NCI-H1436 (cell line): ENCODE results near the gene AADACL2.
"Not testable (repeated sequence)": the region's sequence is repeated elsewhere in the genome, so short reads cannot be mapped to it uniquely, and the experiment has no call there.

ENCODE experiments used
- DNase-seq: peaks from one replicate; lab custom pipeline; 2025; lab: John Stamatoyannopoulos, UW

The AADACL2 gene

DNA sequence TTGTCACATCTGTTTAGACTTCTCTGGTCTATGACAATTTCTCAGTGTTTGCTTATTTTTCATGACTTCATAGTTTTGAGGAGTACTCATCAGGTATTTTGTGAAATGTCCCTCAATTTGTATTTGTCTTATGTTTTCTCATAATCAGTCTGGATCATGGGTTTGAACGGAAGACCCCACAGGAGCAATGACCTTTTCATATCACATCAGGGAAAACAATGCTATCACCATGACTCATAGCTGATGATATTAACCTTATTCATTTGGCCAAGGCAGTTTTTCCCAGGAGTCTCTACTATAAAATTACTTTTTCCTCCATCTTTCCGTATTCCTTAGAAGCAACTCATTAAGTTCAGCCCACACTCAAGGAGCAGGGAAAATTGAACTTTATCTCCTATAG is 32.7 kb downstream of the AADACL2 start:
- DNase-seq = no peak

DNA sequence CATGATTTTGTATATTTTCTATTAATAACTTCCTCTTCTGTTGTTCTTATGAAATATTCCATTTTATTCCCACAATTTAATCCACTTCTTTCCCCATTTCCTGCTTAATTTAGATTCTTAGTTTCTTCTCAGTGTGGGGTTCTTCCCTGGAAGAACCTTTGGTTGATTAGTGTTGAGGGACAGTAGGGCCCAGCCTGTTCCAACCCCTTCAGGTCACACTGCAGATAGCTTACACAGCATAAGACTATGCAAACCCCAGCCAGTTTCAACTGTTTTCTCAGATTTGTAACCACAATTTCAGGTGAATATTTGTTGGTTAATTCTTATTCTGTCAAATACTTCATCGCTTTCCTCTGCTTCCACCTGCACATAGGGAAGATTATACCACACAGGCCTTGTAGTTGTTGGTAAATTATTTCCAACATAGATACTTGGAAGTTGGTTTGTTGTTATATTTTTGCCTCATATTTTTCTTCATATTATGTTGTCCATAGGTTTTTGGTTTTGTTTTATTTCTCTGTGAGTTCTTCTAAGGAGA is 34.7 kb downstream of the AADACL2 start:
- no peak for DNase-seq

DNA sequence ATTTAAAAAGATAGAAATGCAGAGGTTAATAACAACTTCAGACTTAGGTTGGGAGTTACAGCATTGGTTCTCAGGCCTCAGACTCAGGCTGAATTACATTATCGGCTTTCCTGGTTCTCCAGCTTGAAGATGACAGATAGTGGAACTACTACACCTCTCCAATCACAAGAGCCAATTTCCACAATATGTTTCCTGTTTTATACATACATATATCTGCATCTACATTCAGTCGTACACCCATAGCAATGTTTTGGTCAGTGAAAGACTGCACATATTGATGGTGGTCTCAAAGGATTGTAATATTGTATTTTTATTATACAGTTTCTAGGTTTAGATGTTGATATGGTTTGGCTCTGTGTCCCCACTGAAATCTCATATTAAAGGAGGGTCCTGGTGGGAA is 35.4 kb downstream of the AADACL2 start:
- no peak for DNase-seq

DNA sequence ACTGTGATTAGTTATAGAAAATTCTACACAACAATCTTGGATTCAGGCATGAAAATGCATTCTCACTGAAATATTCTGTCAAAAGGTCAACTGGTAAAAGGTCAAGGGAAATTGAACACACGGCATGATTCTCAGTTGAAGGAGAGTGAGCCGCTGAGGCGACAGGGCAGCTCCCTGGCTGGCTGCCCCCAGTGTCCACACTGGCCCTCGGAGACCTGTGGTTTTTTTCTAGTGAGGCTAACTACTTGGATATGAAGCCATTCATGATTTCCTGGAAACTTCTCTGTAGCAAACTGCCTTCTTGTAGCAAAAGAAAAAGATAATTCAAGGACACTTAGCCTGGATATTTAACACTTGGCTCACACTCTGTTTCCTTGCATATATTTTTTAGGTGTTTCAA is 37.2 kb downstream of the AADACL2 start:
- DNase-seq = no peak

DNA sequence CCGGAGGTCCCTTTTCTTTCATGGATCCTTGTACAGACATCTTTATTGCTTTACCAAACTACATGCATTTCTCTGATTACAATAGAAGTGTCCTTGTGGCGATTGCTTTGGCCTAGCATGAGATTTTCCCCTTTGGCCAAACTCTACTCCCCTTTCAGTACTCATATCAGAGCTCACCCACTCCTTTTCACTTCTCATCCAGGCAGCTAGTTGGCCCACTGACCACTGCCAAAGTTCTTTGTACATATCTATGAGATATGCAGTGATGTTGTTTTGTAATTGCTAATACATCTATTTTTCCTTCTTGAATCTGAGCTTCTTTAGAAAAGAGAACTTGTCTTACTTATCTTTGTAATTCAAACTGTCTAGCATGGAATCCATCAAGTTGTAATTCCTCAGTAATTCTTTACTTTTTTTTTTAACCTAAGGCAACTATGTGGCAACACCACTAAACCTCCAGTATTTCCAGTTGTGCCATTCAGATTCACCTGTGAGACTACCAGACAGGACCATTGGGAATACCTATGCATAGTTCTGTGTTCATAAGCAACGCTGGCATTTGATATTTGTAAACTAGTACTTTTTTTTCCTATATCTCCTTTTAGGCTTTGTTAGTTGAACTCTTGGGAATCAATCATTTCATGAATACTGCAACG is 39.2 kb downstream of the AADACL2 start:
- DNase-seq = no peak

DNA sequence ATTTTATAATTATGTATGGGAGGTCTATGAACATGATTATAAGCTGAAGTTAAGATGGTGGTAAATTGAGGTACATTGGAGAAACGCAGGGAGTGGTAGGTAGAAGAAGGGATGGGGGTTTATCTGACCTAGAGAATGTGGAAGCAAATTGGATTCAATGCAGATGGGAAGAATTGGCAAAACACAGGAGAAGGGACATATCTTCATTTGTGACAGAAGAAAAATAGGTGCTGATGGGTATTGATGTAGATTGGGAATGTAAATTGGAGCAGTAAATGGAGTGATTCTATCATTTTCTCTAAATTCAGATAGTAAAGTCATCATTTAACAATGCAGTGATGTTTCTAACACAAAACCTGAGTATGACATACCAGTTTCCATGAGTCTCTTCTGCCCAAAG is 40.5 kb downstream of the AADACL2 start:
- no peak for DNase-seq

DNA sequence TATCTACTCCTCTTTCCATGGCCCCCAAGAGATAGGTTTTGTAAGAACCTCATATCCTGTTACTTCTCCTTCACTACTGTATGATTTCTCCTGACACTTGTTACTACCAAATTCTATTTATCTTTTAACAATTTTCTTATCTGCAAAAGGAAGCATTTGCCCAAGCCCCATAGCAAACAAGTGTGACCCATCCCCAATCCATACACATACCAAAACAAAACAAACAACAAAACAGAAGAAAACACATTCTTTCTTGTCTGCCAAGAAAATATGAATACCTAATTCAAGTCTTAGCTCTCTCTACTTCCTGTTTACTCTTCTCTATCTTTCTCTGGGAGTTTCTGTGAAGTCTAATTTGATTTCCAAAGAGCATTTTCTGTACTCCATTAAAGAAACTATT is 41.2 kb downstream of the AADACL2 start:
- DNase-seq = no peak

DNA sequence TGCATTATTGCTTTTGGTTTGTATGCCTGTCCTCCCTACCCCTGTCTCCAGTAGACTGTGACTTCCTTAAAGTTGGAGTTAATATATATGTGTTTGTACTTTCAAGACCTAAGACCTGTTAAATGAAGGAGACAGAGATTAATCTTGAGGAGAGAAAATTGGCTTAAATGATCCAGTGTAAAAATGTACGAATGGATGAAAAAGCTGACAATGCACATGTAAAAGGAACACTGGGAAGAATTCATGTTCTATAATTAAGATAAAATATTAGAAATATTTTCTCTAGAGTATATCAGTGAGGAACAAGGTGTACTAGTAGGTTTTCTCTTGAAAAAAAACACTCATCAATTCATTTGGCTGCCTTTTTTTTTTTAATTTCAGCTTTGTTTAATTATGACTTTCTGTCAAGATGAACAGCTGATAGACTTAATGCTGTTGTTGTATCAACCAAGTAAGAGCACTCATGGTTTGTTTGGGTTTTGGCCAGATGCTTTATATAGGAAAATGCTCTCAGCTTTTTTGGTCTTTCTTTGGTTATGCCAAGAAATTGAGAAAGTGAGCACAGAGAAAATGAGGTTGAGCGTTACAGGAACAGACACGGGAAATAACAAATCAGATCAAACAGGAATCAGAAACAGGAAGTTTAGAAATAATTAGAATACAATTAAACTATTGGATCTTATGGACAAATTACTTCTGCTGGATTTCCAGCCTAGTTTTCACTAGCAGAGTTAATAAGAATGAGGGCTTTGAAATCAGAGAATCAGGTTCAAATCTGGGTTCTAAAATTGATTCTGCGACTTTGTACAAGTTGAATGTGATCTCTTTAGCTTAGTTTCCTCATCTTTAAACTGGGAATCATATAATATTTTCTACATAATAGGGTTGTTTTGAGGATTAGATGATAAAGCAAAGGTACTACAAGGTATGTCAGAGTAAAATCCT is 41.9 kb downstream of the AADACL2 start:
- no peak for DNase-seq

DNA sequence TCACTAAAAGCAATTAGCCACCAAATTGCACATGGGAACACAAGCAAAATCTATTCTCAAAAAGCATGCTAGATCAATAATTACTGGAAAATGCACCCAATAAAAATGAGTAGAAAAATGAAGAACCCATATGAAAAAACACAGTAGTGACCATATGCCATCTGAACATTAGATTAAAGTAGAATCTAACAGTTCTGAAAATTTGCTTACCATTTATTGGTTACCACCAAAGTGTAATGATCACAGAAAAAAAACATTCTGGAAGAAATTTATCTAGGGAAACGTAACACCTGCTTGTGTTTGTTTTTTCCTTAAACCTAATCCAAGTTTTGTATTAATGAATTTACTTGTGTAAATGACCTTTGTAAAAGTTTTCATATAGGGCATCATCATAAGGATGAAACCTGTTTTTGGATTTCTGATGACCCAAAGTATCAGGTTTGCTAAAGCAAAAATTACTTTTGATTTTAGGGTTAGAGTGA is 42.6 kb downstream of the AADACL2 start:
- no peak for DNase-seq

DNA sequence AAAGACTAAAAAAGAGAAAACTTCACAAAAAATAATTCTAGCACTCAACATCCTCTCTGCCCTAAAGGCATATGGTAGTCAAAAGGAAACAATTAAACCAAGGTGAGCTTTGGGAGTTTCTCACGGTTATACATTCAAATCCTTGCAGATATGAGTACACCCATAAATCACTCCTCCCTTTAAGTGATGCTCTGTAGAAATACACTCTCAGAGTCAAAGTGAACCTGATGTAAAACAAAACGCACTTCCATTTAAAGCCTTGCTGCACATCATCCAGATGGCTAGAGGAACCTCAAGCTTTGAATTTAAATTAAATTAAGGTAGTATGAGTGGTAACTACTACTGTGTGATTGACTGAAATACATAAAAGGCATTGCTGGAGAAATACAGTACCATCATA is 44.2 kb downstream of the AADACL2 start:
- peak; percentile 83 for DNase-seq

DNA sequence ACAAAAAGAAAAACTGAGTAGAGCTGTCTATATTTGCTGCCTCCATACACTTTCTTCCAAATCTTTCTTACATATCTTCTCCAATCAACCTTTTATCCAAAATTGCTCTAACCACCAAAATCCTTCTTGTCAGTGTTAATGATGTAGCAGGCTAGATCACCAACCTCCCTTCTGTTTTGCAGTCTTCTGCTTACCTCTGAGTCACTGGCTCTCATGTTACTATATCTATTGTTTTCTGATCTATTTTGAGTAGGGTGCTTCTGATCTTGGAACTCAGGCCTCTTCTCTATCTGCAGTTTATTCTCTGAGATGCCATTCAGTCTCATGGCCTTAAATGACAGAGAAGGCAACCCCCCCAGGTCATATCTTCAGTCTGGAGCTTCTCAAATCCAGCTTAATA is 53.9 kb downstream of the AADACL2 start:
- DNase-seq = peak; percentile 18

DNA sequence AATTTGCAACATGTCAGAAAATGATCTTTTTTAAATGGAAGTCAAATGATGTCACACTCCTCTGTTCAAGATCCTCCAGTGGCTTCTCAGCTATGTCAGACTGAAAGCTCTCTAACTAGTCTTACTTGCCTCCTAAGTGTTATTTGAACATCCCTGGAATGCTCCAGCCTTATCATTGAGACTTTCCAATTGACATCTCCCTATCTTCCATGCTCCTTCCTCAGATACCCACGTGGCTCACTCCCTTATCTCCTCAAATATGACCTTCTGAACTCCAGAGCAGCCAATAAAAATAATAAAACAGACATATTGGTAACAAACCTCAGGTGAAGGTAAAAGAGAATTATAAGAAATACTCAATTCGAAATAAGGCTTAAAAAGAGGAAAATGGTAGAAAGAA is 54.7 kb downstream of the AADACL2 start:
- no peak for DNase-seq

DNA sequence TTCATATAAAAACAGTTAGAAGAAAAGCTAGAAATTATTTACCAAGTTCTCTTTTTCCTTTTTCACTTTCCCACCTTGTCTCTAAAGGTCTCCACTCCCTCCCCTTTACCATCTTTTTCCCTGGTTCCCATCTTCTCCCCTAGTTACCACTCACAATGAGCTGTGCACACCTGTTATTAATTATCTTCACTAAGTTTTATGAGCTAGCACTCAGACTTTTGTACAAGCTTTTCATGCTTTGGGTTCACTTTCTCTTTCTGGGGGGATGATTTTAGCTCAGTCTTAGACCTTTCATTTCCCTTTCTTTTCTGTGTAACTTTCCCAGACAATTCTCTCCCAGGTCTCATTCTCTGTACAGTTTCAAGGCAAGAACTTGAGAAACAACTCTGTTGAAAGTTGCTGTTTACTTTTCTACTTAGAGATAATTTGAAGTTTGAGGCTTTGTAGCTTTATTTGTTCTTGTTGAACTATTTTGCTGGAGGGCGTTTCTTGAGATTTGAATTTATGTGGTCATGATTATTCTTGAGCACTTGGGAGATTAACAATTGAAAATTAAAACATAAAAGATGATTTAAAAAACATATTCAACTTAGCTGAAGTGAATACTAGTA is 56.2 kb downstream of the AADACL2 start:
- DNase-seq = no peak

DNA sequence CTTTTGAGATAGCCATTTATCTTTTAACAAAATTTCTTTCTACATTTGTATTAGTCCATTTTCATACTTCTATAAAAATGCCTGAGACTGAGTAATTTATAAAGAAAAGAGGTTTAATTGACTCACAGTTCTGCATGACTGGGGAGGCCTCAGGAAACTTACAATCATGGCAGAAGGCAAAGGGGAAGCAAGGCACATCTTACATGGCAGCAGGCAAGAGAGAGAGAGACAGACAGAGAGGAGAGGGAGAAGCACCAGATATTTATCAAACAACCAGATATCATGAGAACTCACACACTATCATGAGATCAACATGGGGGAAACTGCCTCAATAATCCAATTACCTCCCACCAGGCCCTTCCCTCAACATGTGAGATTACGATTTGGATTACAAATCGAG is 57.0 kb downstream of the AADACL2 start:
- not testable (repeated sequence) for DNase-seq

DNA sequence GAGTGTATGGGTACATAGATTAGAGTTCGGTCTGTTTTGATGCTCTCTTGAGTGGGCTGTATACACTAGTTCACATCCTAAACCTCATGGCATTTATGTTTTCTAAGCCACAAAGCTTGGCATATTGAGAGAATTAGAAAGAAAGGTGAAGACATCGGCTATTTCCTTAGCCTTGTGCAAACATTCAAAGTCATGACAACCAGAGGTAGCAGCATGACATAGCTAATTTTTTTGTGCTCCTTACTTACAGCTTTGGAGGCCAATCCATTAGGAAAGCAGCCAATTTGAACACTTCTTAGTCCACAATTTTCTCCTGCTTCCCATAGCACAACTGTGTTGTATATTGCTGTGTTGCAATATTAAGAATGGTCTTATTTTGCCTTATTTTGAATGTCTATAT is 58.7 kb downstream of the AADACL2 start:
- no peak for DNase-seq

DNA sequence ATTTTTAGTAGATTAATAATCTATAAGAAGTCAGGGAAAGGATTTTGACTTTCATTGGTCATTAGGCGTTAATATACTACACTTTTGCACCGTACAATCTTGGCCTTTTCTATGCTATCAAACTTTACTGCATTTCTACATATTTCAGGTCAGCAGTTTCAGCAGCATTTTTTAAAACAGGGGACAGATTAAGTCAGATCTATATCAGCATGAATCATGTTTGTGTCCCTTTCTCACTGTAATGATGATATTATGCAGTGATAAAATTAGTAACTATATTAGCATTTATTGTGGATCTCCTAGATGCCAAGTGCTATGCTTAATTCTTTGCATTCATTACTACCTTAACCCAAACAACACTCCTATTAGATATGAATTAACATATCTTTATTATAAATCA is 59.9 kb downstream of the AADACL2 start:
- DNase-seq = no peak

DNA sequence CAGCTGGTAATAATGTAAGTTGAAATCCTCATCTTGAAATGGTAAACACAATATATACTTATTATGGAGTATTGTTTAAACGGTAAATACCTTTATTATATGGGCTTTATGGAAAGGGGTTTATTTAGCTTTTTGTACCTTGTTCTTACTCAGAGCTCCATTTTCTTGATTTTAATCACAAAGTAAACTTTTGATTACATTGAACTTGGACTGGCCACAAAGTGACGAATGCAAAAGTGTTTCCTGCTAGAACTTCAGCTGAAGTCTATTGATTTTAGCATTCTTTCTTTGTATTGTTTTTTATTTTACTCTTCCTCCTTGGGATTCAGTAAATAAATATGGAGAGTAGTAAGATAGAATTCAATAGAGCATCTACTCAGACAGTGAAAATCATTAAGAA is 60.4 kb downstream of the AADACL2 start:
- DNase-seq = no peak

DNA sequence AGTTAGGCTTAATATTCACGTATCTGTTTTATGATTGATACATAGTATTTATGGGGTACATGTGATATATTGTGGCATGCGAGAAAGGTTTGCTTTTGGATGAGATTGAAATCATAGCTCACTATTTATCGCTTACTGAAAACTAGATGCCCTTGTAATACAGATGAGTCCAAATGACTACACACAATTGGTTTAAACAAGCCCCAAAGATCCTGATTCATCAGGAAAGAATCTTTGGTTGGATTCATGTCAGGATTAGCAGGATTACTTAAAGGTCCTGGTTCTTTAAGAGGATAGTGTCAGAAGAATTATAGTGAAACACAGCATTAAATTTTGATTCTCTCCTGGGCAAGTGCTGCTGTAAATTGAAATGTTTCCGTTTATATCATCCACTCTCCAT is 61.5 kb downstream of the AADACL2 start:
- DNase-seq = no peak

DNA sequence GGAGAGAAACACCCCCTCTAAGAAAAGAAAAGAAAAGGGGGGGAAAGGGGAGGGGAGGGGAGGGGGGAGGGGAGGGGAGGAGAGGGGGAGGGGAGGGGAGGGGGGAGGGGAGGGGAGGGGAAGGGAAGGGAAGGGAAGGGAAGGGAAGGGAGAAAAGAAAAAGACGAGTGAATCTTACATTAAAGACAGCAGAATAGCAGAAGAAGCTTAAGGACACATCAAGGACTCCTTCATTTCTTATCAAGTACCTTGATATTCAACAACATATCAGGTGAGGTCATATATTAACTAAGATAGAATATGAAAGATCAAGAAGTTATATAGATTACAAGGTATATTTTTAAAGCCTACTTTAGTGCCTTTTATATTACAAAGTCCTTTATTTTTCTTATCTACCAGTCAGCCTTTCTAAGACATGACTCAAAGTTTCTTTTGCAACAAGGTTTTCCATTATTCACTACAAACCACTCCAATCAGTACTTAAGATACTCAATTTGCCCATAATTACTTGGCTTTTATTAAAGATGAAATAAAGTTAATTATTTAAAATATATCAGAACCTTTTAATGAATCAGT is 62.5 kb downstream of the AADACL2 start:
- DNase-seq = no peak

DNA sequence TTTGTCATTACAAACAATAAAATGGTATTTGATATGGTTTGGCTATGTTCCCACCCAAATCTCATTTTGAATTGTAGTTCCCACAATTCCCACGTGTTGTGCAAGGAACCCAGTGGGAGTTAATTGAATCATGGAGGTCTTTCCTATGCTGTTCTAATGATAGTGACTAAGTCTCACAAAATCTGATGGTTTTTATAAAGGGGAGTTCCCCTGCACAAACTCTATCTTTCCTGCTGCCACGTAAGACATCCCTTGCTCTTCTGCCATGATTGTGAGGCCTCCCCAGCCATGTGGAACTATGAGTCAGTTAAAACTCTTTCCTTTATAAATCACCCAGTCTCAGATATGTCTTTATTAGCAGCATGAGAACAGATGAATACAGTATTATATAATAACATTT is 64.7 kb downstream of the AADACL2 start:
- DNase-seq = no peak

DNA sequence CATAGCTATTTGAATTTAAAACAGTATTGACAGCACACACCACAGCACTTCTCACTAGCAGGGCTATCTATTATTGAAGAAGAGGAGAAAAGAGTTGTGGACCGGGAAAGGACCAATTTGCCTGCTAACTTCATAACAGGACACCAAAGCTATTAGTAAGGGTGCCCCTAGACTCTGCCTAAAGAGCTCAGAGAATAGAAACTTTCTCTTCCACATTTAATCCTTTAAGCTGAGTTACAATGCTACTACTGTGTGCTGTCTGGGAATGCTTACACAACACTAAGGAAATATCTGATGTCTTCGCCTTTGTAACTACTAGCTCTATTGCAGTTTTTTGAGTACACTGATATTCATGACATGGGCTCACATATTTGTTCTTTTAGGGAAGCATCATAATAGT is 66.7 kb downstream of the AADACL2 start:
- no peak for DNase-seq

DNA sequence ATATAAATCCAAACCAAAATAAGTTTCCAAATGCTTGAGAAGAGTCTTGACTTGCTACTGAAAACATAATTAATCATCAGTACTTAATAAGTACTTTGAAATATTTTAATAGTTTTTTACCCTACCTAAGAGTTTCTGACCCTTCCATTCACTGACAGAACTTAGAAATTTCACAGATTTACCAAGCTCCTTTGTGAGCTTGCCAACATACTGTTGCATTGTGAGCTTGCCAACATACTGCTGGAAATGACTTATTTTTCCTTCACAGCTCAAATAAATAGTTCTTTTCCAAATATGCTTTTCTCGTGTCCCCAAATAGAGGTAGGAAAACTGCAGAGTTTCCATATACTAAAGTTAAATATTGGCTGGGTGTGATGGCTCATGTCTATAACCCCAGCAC is 70.5 kb downstream of the AADACL2 start:
- DNase-seq = no peak
